SK-N-MC (cell line): ENCODE data around the gene LASP1.

ENCODE experiments used
- EZH2 ChIP-seq: fragments of 200-600 bp; sonication (generic); IDR thresholded peaks from one replicate; pipeline ENCODE4 v1.6.1; 2017; ENCODE audit warnings: antibody characterized with exemption
- FOXP2 ChIP-seq: optimal IDR thresholded peaks from 2 replicates; pipeline ENCODE3; 2011; ENCODE audit warnings: mild to moderate bottlenecking, moderate library complexity; ENCODE audit not compliant: insufficient read depth; ENCODE audit errors: extremely low read length, control extremely low read depth
- POLR2AphosphoS5 ChIP-seq: IDR thresholded peaks from 2 replicates; pipeline ENCODE4 v1.6.1; 2012; ENCODE audit warnings: mild to moderate bottlenecking, low read depth, low read length, borderline replicate concordance

DNA sequence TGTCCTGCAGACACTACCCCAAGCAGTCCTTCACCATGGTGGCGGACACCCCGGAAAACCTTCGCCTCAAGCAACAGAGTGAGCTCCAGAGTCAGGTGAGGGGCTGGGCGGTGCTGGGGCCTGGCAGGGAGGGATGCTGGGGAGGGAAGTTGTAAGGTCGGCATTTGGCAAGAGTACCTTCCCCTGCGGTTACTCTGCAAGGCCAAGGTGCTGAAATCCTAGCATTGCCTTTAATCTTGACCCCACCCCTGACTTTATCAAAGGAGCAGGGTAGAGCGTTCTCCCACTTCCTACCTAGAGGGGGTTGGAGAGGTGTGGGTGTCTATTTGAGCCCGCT lies 20.5 kb downstream of the LASP1 start:
- TF ChIP-seq POLR2AphosphoS5 (no peak), EZH2 (no peak), FOXP2 (no peak)
